Measurements from ENCODE around the gene AUTS2.

The AUTS2 gene

DNA sequence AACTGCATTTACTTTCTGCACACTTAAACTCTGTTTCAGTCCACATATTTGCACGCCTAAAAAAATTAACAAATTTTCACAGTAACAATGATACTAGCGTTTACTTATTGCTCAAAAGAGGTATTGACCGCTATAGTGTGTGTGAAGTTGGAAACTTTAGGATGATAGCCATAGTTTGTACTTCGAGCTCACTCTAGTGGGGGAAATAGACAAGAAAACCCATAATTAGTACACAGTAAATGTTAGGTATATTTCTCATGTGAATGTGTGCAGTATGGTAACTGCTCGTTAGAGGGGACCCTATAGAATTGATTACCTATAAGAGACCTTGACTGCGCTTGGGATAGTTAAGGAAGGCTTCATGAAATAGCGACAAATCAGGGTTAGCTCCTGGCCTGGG is 238.4 kb downstream of the AUTS2 start:
- H3K4me3 ChIP-seq (ENCODE audit: low read length): no peak overlapping the region
- peaks cover 50% of the 10 kb centered on the region for H3K4me1 ChIP-seq (ENCODE audit: insufficient read depth, low read length)

DNA sequence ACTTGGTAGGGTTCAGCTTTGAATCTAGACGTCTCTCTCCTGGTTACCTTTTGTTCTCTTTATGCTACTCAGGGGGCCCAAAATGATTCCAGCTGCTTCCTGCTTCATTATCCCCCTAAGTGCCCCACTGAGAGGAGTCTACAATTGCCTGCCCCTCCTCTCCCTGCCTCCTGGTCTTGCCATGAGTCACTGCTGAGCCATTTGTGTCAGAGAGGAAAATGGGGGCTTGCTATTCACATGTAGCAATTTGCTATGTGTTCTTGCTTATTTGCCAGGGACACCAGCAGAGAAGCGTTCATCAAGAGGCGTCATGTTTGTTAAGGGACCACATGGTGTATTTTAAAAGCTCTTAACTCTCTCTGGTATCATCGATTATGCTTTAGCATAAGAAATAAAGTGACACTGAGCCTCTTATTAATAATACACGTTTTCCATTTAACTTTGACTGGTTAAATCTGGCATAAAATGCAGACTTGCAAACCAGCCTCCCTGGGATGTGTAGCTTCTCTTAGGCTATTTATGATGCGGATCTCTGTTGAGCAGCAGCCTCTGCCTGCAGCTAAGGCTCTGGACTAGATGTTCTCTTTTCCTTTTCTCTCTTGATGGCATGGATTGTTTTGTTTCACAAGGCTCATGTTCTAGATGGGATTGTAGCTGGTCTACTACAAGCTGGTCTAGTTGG is 239.3 kb downstream of the AUTS2 start:
- no peaks in the 10 kb centered on the region for H3K36me3 ChIP-seq (ENCODE audit: insufficient read depth, low read length)
- no peak overlapping the region for H3K4me3 ChIP-seq (ENCODE audit: low read length)
- no peaks in the 10 kb centered on the region for H3K9me3 ChIP-seq (ENCODE audit: low read length)
- H2AFZ ChIP-seq (ENCODE audit: low read depth, low read length): no peak overlapping the region
- H3K4me1 ChIP-seq (ENCODE audit: insufficient read depth, low read length): peaks cover 50% of the 10 kb centered on the region
- H3K27me3 ChIP-seq (ENCODE audit: insufficient read depth, low read length): no peaks in the 10 kb centered on the region

More for the DNA sequence above, 238.4 kb downstream of the AUTS2 start:
- Histone ChIP-seq H3K36me3 (ENCODE audit: insufficient read depth, low read length) (no peaks in the 10 kb centered on the region), H3K27me3 (ENCODE audit: insufficient read depth, low read length) (no peaks in the 10 kb centered on the region), H2AFZ (ENCODE audit: low read depth, low read length) (no peak overlapping the region), H3K9me3 (ENCODE audit: low read length) (no peaks in the 10 kb centered on the region)

DNA sequence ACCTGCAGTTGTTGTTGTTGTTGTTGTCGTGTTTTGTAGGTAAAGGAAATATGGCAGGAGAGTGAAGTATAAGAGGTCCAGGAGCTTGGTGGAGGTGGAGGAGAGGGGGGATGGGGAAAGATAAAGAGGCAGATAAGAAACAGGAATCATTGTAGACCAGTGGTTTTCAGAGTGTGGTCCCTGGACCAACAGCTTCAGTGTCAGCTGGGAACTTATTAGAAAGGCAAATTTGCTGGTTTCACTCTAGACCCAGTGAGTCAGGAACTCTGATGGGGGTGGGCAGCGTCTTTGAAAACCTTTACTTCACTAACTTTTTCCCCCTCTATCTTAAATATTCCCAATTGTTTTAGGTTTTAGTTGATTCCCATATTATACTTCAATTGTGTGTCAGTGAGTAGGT is 241.5 kb downstream of the AUTS2 start:
- Histone ChIP-seq H3K9me3 (ENCODE audit: low read length) (no peaks in the 10 kb centered on the region), H3K27me3 (ENCODE audit: insufficient read depth, low read length) (no peaks in the 10 kb centered on the region), H3K4me3 (ENCODE audit: low read length) (no peak overlapping the region), H3K36me3 (ENCODE audit: insufficient read depth, low read length) (no peaks in the 10 kb centered on the region), H2AFZ (ENCODE audit: low read depth, low read length) (no peak overlapping the region), H3K4me1 (ENCODE audit: insufficient read depth, low read length) (peaks cover 46% of the 10 kb centered on the region)

DNA sequence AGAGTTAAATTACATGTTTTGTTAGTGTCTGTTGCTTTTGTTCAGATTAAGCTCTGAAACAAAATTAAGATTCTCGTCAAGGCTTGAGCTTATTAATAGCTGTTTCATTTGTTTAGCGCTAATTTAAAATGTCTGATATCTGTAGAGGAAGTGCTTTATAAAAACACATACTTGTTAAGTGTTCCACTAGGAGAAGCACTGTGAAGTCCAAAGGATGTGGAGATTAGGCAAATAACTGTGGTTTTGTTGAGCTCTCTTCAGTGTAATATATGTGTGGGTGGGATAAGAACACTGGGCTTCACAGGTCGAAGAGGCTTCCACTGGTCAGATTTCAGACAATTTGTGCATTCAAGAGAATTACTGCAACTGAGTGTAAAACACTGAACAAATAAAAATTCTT is 242.0 kb downstream of the AUTS2 start:
- Histone ChIP-seq H3K27me3 (ENCODE audit: insufficient read depth, low read length) (no peaks in the 10 kb centered on the region), H2AFZ (ENCODE audit: low read depth, low read length) (no peak overlapping the region), H3K36me3 (ENCODE audit: insufficient read depth, low read length) (no peaks in the 10 kb centered on the region), H3K4me1 (ENCODE audit: insufficient read depth, low read length) (peaks cover 46% of the 10 kb centered on the region), H3K9me3 (ENCODE audit: low read length) (no peaks in the 10 kb centered on the region), H3K4me3 (ENCODE audit: low read length) (no peak overlapping the region)

DNA sequence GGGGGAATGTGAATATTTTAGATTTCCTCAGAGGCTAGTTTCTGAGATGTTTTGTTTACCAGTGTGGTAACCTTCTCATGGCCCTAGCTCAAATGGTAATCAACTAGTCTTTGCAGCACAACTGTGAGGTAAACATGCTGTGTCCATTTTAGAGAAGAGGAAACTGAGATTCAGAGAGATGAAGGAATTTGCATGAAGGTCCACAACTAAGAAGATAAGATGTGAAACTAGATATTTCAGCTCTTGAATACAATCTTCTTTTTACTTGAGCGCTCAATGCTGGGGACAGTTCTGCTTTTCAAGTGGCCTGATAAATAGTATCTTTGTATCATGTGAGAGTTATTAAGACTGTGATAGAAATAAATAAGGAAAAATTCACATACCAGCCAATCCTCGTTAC is 245.4 kb downstream of the AUTS2 start:
- no peaks in the 10 kb centered on the region for H3K27me3 ChIP-seq (ENCODE audit: insufficient read depth, low read length)
- H2AFZ ChIP-seq (ENCODE audit: low read depth, low read length): no peak overlapping the region
- no peaks in the 10 kb centered on the region for H3K9me3 ChIP-seq (ENCODE audit: low read length)
- no peak overlapping the region for H3K4me3 ChIP-seq (ENCODE audit: low read length)
- no peaks in the 10 kb centered on the region for H3K36me3 ChIP-seq (ENCODE audit: insufficient read depth, low read length)
- H3K4me1 ChIP-seq (ENCODE audit: insufficient read depth, low read length): peaks cover 29% of the 10 kb centered on the region

DNA sequence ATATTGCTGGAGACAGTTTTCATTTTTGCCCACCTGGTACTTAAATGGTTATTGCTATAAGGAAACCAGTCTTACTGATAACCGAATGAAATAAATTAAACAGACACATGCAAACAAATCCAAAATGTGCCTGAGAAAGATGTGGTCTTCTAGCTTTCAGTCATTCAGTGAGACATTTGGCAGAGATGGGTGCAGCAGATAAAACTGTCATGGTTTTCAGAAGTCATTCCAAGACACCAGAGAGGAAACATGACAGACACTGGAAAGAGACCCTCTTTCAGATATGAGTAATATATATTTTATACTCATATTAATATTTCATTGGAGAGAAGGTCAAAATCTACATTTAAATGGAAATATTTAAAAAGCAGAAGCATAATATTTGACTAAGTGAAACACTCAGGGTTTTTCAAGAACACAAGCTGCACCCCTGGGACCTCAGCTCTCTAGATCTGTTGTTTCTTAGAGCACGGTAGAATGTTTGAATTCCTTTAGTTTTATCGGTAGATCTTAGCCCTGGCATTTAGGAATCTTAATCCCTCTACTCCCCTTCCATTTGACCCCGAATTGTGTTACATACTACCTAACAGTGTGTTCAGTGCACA is 246.1 kb downstream of the AUTS2 start:
- Histone ChIP-seq H3K4me3 (ENCODE audit: low read length) (no peak overlapping the region), H3K36me3 (ENCODE audit: insufficient read depth, low read length) (no peaks in the 10 kb centered on the region), H3K9me3 (ENCODE audit: low read length) (no peaks in the 10 kb centered on the region), H3K4me1 (ENCODE audit: insufficient read depth, low read length) (peaks cover 23% of the 10 kb centered on the region), H3K27me3 (ENCODE audit: insufficient read depth, low read length) (no peaks in the 10 kb centered on the region), H2AFZ (ENCODE audit: low read depth, low read length) (no peak overlapping the region)

DNA sequence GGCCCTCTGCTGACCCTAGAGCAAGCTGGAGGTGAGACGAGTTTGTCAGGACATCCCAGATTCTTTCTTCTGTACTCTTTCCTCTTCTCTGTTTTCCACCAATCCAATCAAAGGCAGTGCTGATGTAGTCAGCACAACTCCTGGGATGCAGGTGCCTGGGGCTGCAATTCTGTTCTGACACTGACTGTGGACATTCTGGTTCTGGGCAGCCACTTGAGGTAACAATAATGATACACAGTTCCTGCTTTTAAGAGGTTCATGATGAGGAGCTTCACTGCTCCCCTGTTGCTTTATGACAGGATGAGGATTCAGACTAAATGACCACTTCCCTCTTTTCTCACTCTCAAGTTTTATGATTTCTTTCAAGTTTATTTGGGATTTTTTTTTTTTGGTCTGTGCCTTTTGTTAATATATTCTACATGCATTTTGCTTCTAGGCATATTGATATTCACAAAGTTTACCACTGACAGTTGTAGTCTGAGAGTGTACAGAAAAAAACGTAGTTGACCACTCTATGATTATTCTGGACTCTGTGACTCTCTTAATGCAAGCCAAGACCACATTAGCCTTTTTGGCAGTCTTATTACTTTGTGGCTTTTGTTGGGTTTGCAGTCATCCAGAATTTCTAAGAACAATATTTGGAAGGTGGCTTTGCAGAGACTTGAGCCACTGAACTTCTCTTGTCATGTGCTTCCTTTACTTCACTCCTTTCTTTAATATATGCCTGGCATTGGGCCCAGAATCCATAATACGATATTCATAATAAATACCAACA is 247.6 kb downstream of the AUTS2 start:
- H3K27me3 ChIP-seq (ENCODE audit: insufficient read depth, low read length): no peaks in the 10 kb centered on the region
- no peak overlapping the region for H2AFZ ChIP-seq (ENCODE audit: low read depth, low read length)
- H3K4me3 ChIP-seq (ENCODE audit: low read length): no peak overlapping the region
- no peaks in the 10 kb centered on the region for H3K36me3 ChIP-seq (ENCODE audit: insufficient read depth, low read length)
- no peaks in the 10 kb centered on the region for H3K9me3 ChIP-seq (ENCODE audit: low read length)
- H3K4me1 ChIP-seq (ENCODE audit: insufficient read depth, low read length): peaks cover 8% of the 10 kb centered on the region

DNA sequence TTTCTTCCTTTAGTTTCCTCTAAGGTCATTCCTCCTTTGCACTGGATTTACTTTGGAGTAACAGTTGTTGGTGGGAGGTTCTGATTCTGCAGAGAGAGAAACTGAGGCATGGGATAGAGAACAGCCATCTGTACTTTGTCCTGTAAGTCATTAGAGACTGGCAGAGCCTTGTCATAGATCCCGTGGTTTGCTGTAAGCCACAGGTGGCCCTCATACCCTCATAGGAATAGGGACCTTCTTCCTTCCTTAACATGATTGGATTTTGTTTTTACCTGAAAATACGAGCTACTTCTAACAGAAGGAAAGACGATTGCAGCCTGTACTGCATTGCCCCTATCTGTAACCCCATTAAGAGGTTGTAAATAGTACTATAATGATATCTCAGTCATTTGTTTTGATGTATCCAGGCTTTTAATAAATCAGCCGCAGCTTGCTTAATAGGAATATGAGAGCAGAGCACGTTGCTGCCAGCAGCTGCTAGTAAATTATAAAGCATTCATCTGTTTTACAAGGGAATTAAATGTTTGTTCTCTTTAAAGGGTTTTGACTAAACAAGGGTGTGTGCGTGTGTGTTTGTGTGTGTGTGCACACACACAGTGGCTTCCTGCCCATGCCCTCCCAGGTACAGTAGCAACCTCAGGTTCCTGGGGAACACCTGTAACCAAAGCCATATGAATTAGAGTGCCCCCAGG is 249.8 kb downstream of the AUTS2 start:
- H3K27me3 ChIP-seq (ENCODE audit: insufficient read depth, low read length): no peaks in the 10 kb centered on the region

DNA sequence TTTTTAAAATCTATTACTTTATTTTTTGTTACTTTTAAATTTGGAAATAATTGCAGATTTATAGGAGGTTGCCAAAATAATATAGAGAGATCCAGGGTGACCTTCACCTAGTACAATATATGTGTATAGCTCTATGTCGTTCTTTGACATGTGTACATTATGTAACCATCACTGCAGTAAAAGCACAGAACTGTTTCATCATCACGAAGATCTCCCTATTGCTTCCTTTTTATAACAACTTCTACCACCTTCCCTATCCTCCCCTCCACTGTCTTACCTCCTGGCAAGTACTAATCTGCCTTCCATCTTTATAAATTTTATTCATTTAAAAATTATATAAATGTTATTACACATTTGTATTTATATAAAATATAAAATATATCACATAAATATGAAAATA is 251.0 kb downstream of the AUTS2 start:
- Histone ChIP-seq H3K4me3 (ENCODE audit: low read length) (no peak overlapping the region), H3K36me3 (ENCODE audit: insufficient read depth, low read length) (no peaks in the 10 kb centered on the region), H3K27me3 (ENCODE audit: insufficient read depth, low read length) (no peaks in the 10 kb centered on the region), H2AFZ (ENCODE audit: low read depth, low read length) (no peak overlapping the region), H3K4me1 (ENCODE audit: insufficient read depth, low read length) (peaks cover 4% of the 10 kb centered on the region), H3K9me3 (ENCODE audit: low read length) (no peaks in the 10 kb centered on the region)

More for the DNA sequence above, 249.8 kb downstream of the AUTS2 start:
- Histone ChIP-seq H3K9me3 (ENCODE audit: low read length) (no peaks in the 10 kb centered on the region), H3K36me3 (ENCODE audit: insufficient read depth, low read length) (no peaks in the 10 kb centered on the region), H3K4me1 (ENCODE audit: insufficient read depth, low read length) (peaks cover 4% of the 10 kb centered on the region), H3K4me3 (ENCODE audit: low read length) (no peak overlapping the region), H2AFZ (ENCODE audit: low read depth, low read length) (no peak overlapping the region)

DNA sequence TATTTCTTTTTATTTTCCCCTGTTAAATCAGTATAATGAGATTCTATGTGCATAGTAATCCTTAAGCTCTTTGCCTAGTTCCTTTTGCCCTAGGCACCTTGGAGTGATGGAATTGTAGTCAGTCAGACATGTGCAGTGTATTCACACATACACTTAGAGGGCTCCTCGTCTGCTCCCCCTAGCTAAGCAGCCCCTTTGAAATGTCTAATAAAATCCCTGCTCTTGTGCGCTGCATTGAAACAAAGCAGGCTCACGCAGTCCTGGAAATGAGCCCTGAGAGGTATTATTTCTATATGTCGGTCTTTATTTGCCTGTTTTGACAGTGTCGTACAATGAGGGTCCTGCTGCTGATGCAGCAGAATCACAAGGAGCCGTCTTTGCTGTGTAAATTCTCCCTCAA is 258.7 kb downstream of the AUTS2 start:
- Histone ChIP-seq H3K36me3 (ENCODE audit: insufficient read depth, low read length) (no peaks in the 10 kb centered on the region), H3K9me3 (ENCODE audit: low read length) (no peaks in the 10 kb centered on the region), H3K27me3 (ENCODE audit: insufficient read depth, low read length) (no peaks in the 10 kb centered on the region), H3K4me3 (ENCODE audit: low read length) (no peak overlapping the region), H3K4me1 (ENCODE audit: insufficient read depth, low read length) (peaks cover 33% of the 10 kb centered on the region), H2AFZ (ENCODE audit: low read depth, low read length) (no peak overlapping the region)

DNA sequence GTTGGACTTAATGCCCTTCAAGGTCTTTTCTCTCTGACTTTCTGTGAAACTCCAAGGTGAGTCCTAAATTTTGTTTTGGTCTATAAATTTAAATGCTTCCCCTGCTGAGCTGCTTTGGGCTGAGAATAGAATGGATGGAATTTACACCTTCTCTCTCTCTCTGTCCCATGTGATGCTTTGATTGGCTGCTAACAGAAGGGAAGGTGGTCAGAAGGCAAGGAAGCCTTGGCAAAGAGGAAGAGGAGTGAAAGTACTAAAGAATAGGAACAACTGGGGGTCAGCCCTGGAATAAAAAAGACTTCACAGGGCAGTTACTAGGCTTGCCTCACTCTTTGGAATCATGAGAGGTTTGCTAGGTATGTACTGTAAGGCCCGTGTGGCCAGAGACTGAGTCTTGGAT is 260.2 kb downstream of the AUTS2 start:
- Histone ChIP-seq H3K4me3 (ENCODE audit: low read length) (no peak overlapping the region), H3K27me3 (ENCODE audit: insufficient read depth, low read length) (no peaks in the 10 kb centered on the region), H3K4me1 (ENCODE audit: insufficient read depth, low read length) (peaks cover 33% of the 10 kb centered on the region), H2AFZ (ENCODE audit: low read depth, low read length) (no peak overlapping the region), H3K36me3 (ENCODE audit: insufficient read depth, low read length) (no peaks in the 10 kb centered on the region), H3K9me3 (ENCODE audit: low read length) (no peaks in the 10 kb centered on the region)

DNA sequence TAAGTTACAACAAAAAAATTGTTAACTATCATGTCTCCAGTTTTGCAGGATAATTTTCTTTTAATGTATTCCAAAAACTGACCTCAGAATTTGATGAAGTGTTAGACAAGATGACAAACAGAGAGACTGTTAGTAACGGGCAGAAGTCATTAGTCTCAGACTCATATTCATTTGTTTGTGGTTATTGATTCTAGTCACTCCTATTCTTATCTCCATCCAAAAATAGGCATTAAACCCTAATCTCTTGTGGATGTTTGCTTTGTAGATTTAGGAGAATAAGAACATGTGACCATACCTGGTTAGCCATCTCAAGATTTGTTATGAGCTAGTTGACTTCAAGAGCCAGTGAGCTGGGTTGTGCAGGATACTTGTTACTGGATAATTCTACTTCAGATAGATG is 261.1 kb downstream of the AUTS2 start:
- no peaks in the 10 kb centered on the region for H3K27me3 ChIP-seq (ENCODE audit: insufficient read depth, low read length)
- no peaks in the 10 kb centered on the region for H3K36me3 ChIP-seq (ENCODE audit: insufficient read depth, low read length)
- no peaks in the 10 kb centered on the region for H3K9me3 ChIP-seq (ENCODE audit: low read length)
- H3K4me1 ChIP-seq (ENCODE audit: insufficient read depth, low read length): peaks cover 39% of the 10 kb centered on the region
- no peak overlapping the region for H3K4me3 ChIP-seq (ENCODE audit: low read length)
- no peak overlapping the region for H2AFZ ChIP-seq (ENCODE audit: low read depth, low read length)

DNA sequence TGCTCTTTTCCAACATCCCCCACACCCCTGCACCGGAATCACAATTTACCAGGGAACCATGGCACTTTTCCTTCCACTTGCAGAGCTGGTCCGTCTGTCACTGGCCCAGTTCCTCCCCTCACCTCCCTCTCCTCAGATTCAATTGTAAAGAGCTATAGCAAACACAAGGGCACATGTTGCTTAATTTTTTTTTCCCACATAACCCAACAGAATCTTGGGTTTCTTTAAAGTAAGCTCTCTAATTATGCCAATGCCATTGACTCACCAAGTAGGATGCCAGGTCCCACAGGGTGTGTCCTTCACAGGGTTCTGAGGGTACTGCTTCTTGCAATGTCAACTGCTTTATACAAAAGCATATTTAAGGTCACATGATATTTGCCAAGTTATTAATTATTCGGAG is 262.2 kb downstream of the AUTS2 start:
- H3K36me3 ChIP-seq (ENCODE audit: insufficient read depth, low read length): no peaks in the 10 kb centered on the region
- H2AFZ ChIP-seq (ENCODE audit: low read depth, low read length): no peak overlapping the region
- no peak overlapping the region for H3K4me3 ChIP-seq (ENCODE audit: low read length)
- no peaks in the 10 kb centered on the region for H3K27me3 ChIP-seq (ENCODE audit: insufficient read depth, low read length)
- H3K9me3 ChIP-seq (ENCODE audit: low read length): no peaks in the 10 kb centered on the region
- peaks cover 49% of the 10 kb centered on the region for H3K4me1 ChIP-seq (ENCODE audit: insufficient read depth, low read length)

Data from neuron (in vitro differentiated cells).